ENCODE data around the gene EEA1. TPM values are rescaled to one million over a fixed set of nuclear protein-coding genes. Genes with fewer than 3 reads are reported as not detected.
"Not testable (repeated sequence)": the region's sequence is repeated elsewhere in the genome, so short reads cannot be mapped to it uniquely, and the experiment has no call there.

EEA1 gene
- polyA plus RNA-seq, 4 donors = 13.6 to 17.9 (median 16.1) TPM

- DNase-seq (ENCODE audit: low read depth in 4 of 4, low spot score in 2 of 4) = peak in 1 of 4 donors; percentile 2
These were observed 101.2 kb downstream of the EEA1 start for GRCh38 chr12:92827836-92828431.

- DNase-seq (ENCODE audit: low read depth in 4 of 4, low spot score in 2 of 4) = no peak
These were observed 108.0 kb downstream of the EEA1 start for GRCh38 chr12:92821142-92821541.

GRCh38 chr12:92814584-92814983 is 114.5 kb downstream of the EEA1 start:
- no peak for DNase-seq (ENCODE audit: low read depth in 4 of 4, low spot score in 2 of 4)

DNA sequence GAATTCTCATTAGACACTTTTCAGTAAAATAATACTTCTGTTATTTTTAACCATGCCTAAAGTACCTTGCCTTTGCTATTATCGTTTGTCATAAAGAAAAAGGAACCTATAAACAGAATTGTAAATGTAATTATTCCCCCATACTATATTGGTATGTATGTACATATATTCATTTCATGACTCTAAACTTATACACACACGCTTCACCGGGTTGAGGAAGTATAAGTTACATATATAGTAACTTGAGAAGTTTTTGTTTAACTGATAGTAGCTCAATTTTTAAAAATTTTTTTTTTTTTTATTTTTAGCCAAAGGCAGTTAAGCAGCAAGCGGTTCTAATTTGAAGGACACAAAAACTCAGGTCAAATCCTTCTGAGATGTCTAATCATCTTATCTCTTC is 118.7 kb downstream of the EEA1 start:
- no peak for DNase-seq (ENCODE audit: low read depth in 4 of 4, low spot score in 2 of 4)

DNA sequence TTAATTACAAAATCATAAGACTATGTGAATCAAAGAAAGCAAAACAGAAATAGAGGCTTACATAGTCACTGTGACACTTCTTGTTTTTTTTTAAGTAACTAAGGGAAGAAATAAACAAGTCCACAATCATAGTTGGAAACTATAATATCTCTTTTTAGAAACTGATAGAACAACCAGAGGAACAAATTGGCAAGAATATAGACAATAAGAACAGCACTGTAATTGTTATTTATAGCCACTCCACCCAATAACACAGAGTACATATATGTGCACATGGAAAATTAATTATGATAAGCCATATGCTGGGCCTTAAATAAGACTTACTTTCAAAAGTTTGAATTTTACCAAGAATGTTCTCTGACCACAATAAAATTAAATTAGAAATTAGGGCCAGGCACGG is 125.2 kb downstream of the EEA1 start:
- no peak for DNase-seq (ENCODE audit: low read depth in 4 of 4, low spot score in 2 of 4)

GRCh38 chr12:92802906-92803305 is 126.2 kb downstream of the EEA1 start:
- no peak for DNase-seq (ENCODE audit: low read depth in 4 of 4, low spot score in 2 of 4)

DNA sequence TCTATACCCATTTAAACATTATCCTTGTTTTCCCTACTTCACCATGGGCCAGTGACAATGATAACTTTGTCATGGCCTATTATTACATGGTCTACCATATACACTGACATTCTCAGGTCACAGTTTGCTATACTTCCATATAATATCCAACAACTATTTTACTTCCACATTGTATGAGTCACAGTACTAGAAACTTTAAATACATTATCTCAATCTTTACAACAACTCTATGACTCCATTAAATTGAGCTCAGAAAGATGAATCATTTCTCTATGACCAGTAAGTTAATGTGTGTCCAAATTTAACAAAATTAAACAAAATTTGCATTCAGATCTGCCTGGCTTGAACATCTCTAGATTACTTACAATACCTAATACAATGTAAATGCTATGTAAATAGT is 132.4 kb downstream of the EEA1 start:
- no peak for DNase-seq (ENCODE audit: low read depth in 4 of 4, low spot score in 2 of 4)

GRCh38 chr12:92794814-92795213 is 134.3 kb downstream of the EEA1 start:
- DNase-seq (ENCODE audit: low read depth in 4 of 4, low spot score in 2 of 4) = no peak

GRCh38 chr12:92794356-92794755 is 134.7 kb downstream of the EEA1 start:
- DNase-seq (ENCODE audit: low read depth in 4 of 4, low spot score in 2 of 4) = not testable (repeated sequence)

DNA sequence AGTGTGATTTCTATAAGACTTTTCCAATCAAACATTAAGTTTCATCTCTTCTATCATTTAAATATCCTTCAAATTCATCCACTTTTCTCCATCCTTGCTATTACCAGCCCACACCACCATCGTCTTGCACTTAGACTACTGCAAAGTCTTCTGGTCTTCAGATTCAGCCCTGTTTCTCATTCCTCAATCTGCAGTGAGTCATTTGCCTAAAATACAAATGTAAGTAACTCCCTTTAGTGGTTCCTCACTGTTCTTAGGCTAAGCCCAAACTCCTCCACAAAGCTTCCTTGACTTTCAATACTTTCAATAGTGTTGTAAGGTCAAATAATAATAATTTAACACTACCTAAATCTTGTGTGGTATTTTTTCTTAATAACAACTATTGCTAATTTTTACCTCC is 143.1 kb downstream of the EEA1 start:
- no peak for DNase-seq (ENCODE audit: low read depth in 4 of 4, low spot score in 2 of 4)

DNA sequence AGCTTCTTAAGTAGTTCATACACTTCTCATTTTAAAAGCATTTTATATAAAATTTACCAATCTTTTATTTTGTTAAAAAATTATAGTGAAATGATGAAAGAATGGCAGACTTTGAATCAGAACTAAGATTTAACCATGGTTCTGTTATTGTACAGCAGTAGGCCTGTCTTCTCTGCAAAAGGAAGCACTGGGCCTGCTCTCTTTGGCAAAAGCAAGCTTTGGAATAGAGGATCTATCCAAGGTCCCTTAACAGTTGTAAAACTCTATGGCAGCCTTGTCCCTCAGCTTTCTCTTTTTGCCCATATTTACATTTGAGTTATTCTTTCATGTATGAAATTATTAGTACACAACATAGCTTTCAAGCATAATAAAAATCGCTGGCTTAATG is 143.5 kb downstream of the EEA1 start:
- no peak for DNase-seq (ENCODE audit: low read depth in 4 of 4, low spot score in 2 of 4)

- peak; percentile 30 to 58 (median 32) for DNase-seq (ENCODE audit: low read depth in 4 of 4, low spot score in 2 of 4)
These were observed 144.1 kb downstream of the EEA1 start for GRCh38 chr12:92784797-92785562.

DNA sequence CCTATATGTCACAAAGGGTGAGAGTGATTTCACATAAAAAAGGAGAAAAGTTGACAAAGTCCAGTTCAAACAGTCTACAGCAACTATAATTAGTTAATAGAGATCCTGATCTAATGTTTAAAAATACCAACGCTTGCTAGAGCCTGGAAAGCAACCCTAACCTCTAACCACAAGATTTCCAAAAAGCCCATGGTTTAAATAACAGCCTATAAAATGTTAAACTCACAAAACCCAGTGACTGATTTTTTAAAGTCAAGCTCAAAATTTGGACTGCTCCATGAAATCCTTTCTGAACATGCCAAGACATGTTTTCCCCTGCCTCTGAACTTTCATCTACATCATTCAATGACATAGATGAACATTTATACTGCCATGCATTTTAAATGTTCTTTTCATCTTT is 144.7 kb downstream of the EEA1 start:
- no peak for DNase-seq (ENCODE audit: low read depth in 4 of 4, low spot score in 2 of 4)

DNA sequence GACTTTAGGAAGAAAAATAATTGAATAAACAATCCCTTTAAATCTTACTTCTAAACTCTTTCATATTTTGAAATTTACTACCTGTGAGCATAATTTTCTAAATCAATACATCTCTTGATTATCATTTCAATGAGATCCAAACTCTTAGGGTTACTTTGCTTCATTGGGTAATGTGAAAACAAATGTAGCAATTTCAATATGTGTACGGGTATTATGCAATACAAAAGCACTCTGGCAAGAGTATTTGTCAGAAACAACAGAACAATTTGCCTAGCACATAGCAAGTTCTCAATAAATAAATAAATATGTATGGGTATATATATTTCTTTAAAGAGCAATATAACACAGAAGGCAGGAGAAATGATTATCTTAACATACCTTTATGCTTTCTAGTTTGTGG is 149.2 kb downstream of the EEA1 start:
- no peak for DNase-seq (ENCODE audit: low read depth in 4 of 4, low spot score in 2 of 4)

DNA sequence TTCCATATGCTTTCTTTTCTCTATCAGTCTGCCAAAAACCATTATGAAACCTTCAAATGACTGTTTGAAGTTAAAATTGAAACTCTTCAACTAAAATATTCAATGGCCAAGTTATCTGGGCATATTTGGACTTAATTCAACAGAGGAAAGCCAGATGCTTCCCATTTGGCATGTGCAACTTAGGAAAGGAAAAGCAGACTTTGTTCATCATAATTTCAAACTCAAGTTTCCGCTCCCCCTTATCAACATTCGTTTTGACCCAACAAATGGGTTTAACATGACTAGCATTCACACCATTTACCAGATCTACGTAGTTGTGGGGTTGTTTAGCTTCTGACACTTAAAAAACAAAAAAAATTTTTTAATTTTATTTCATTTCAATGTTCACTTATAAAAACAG is 150.6 kb downstream of the EEA1 start:
- DNase-seq (ENCODE audit: low read depth in 4 of 4, low spot score in 2 of 4) = no peak

DNA sequence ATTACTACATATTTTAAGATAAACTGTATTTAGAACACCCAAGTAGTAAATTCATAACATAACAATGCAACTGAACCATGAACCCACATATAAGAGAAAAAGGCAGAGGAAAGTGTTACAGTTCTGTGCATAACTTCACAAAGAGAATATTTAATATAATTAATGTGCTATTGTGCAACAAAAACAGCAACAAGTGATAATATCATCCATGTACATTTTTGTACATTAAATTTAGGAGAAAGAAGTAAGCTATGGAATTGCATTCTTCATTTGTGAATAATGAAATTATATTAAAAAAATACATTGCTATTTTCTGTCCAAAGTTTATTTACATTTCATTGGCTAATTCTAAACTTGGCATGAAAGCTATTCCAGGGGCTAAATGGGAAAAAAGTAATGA is 153.7 kb downstream of the EEA1 start:
- DNase-seq (ENCODE audit: low read depth in 4 of 4, low spot score in 2 of 4) = no peak

DNA sequence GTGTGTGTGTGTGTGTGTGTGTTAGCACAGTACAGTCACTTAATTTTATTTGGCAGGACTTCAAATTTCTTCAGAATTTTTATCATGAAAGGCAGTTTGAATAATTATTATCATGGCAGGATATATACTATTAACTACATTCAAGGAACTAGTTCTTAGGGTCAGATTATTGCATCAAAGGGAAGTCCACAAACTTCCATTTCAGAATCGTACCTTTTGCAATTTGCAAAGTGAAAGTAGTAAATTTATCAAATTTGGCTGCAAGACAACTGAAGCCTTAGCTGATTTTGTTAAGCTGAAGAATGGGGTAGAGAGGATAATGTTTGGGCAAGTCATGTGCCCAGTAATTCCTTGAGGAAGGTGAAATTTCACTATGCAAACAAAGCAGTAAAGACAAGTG is 158.1 kb downstream of the EEA1 start:
- DNase-seq (ENCODE audit: low read depth in 4 of 4, low spot score in 2 of 4) = no peak

- no peak for DNase-seq (ENCODE audit: low read depth in 4 of 4, low spot score in 2 of 4)
These were observed 159.8 kb downstream of the EEA1 start for GRCh38 chr12:92769124-92769901.

- no peak for DNase-seq (ENCODE audit: low read depth in 4 of 4, low spot score in 2 of 4)
These were observed 163.2 kb downstream of the EEA1 start for GRCh38 chr12:92765871-92766270.

DNA sequence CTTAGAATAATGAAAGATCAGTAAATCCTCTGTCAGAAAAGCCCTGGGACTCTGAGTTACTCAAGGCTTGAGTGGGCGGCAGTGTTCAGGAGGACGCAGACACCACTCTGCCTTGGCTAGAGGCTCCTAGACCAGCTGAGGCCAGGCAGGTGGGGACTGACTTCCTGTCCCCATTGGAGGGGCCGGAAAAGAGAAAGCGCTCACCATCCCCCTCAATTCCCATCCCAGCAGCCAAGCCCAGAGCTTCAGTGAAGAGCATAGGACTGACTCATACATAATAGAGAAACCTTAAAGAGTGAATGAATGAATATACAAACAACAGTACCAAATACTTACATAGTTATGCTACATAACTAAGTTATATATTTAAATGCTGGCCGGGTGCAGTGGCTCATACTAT is 164.3 kb downstream of the EEA1 start:
- no peak for DNase-seq (ENCODE audit: low read depth in 4 of 4, low spot score in 2 of 4)

DNA sequence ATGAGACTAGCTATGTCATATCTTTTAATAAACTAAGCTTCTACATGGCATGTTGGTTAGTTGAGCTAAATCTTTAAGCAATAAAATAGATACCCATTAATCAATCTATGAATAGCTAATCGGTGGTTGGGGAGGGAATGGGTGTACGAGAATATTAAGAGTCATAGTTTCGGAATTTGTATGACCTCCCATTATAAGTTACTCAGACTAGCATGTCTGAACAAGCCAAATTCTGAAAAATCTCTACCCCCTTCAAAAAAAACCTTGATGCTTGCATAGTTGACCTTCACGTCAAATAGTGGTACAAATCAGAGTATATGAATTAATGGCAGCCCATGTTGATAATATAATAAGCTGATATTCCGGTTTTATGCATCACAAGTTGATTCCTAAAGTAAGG is 166.3 kb downstream of the EEA1 start:
- DNase-seq (ENCODE audit: low read depth in 4 of 4, low spot score in 2 of 4) = no peak
